Keratinocyte (primary cell): ENCODE measurements around the gene BCHE. TPM values are rescaled to one million over a fixed set of nuclear protein-coding genes. Genes with fewer than 3 reads are reported as not detected.
"Not testable (repeated sequence)": the region's sequence is repeated elsewhere in the genome, so short reads cannot be mapped to it uniquely, and the experiment has no call there.

Experiments used
- DNase-seq: peaks from one replicate; pipeline ENCODE4 v3.0.0-alpha.2; 2011; ENCODE audit warnings: low read depth, missing footprints, low spot score
- FAIRE-seq: peaks from 2 replicates; lab custom pipeline; 2011; peaks lifted over from hg19 to GRCh38; lab: Jason Lieb, UNC
- H2AFZ ChIP-seq: 2 replicates; pipeline ENCODE4 v1.6.0; 2012; ENCODE audit warnings: low read length, control low read depth, inconsistent platforms; ENCODE audit not compliant: control insufficient read depth
- H3K27ac ChIP-seq: 2 replicates; pipeline ENCODE4 v1.5.1; 2011; ENCODE audit warnings: low read length; ENCODE audit not compliant: control insufficient read depth, insufficient read depth
- H3K27me3 ChIP-seq: 3 replicates; pipeline ENCODE4 v1.6.0; 2011; ENCODE audit warnings: low read length; ENCODE audit not compliant: control insufficient read depth, insufficient read depth; ENCODE audit errors: extremely low read depth
- H3K36me3 ChIP-seq, 2 experiments: 2 replicates in 1 of 2; 3 replicates in 1 of 2; pipeline ENCODE4 v1.5.1; 2011; ENCODE audit warnings: low read length in 2 of 2, mild to moderate bottlenecking in 1 of 2; ENCODE audit not compliant: control insufficient read depth in 2 of 2, insufficient read depth in 2 of 2; ENCODE audit errors: extremely low read depth in 1 of 2
- H3K4me1 ChIP-seq: 3 replicates; pipeline ENCODE4 v1.5.1; 2011; ENCODE audit warnings: low read length; ENCODE audit not compliant: control insufficient read depth, insufficient read depth; ENCODE audit errors: extremely low read depth
- H3K4me2 ChIP-seq: 3 replicates; pipeline ENCODE4 v1.6.0; 2011; ENCODE audit warnings: low read depth, low read length; ENCODE audit not compliant: control insufficient read depth, insufficient read depth; ENCODE audit errors: extremely low read depth
- H3K4me3 ChIP-seq, 3 experiments: fragments of 200-600 bp in 1 of 3; sonication (generic) in 1 of 3; 2 replicates in 2 of 3; 3 replicates in 1 of 3; pipeline ENCODE4 v1.5.1; 2011 to 2016; ENCODE audit warnings: low read length in 3 of 3, mild to moderate bottlenecking in 3 of 3, control low read depth in 2 of 3, inconsistent platforms in 1 of 3, low read depth in 1 of 3, mixed read lengths in 1 of 3, mixed run types in 1 of 3, moderate library complexity in 1 of 3; ENCODE audit not compliant: control insufficient read depth in 2 of 3, insufficient read depth in 2 of 3; ENCODE audit errors: extremely low read depth in 1 of 3
- H3K79me2 ChIP-seq: 2 replicates; pipeline ENCODE4 v1.6.0; 2012; ENCODE audit warnings: low read length; ENCODE audit not compliant: control insufficient read depth, insufficient read depth
- H3K9ac ChIP-seq: 3 replicates; pipeline ENCODE4 v1.6.0; 2011; ENCODE audit warnings: low read length; ENCODE audit not compliant: control insufficient read depth, insufficient read depth; ENCODE audit errors: extremely low read depth
- H3K9me1 ChIP-seq: 3 replicates; pipeline ENCODE4 v1.6.0; 2011; ENCODE audit warnings: low read length; ENCODE audit not compliant: control insufficient read depth, insufficient read depth; ENCODE audit errors: extremely low read depth
- H3K9me3 ChIP-seq: 2 replicates; pipeline ENCODE4 v1.5.1; 2012; ENCODE audit warnings: low read depth, low read length; ENCODE audit not compliant: control insufficient read depth
- H4K20me1 ChIP-seq: 3 replicates; pipeline ENCODE4 v1.6.0; 2011; ENCODE audit warnings: low read length; ENCODE audit not compliant: control insufficient read depth, insufficient read depth; ENCODE audit errors: extremely low read depth
- CTCF ChIP-seq, 3 experiments: IDR thresholded peaks in 1 of 3; conservative IDR thresholded peaks in 1 of 3; optimal IDR thresholded peaks in 1 of 3; 2 replicates in 2 of 3; 3 replicates in 1 of 3; pipeline versions ENCODE3 to v1.5.1; 2011; ENCODE audit warnings: low read length in 3 of 3, mild to moderate bottlenecking in 3 of 3, moderate library complexity in 2 of 3, control low read depth in 1 of 3, inconsistent platforms in 1 of 3; ENCODE audit not compliant: insufficient read depth in 2 of 3; ENCODE audit errors: extremely low read depth in 1 of 3
- EZH2 ChIP-seq: IDR thresholded peaks from one replicate; pipeline ENCODE4 v1.6.1; 2012; ENCODE audit warnings: inconsistent platforms, mild to moderate bottlenecking, low read length, moderate library complexity
- dilution Hi-C: fragments of 300-500 bp; cut with MboI; formaldehyde crosslinking; loops from one replicate; pipeline ENCODE4 v1.7.0; 2020; ENCODE audit warnings: low sequenced_read_pairs; ENCODE audit not compliant: extremely low pct_ligation_motif_present
- polyA plus RNA-seq, 5 experiments: library from polyadenylated mRNA; depleted of rRNA in 3 of 5; stranded (reverse) in 3 of 5; stranded (forward) in 1 of 5; unstranded in 1 of 5; fragments of >200 nt; gene quantifications; 1 replicate in 1 of 5; 2 replicates in 3 of 5; 3 replicates in 1 of 5; pipeline versions ENCODE4 v1.2.1 to v1.2.3, GENCODE V29; 2011 to 2012; ENCODE audit warnings: missing spikeins in 2 of 5, low read depth in 1 of 5, low replicate concordance in 1 of 5

Gene BCHE
- polyA plus RNA-seq, 1 donor (not counting 4 experiments of a cell fraction or from before 2014, with no cell fraction given) = 2.0 TPM

GRCh38 chr3:165814380-165814779, 22.8 kb downstream of the BCHE start:
- Histone ChIP-seq H4K20me1 (no peaks in the 10 kb centered on the region), H3K79me2 (no peaks in the 10 kb centered on the region), H3K4me2 (no peak overlapping the region), H3K9me1 (no peaks in the 10 kb centered on the region), H3K27ac (no peak overlapping the region), H3K9me3 (no peaks in the 10 kb centered on the region), H3K9ac (no peak overlapping the region), H2AFZ (no peak overlapping the region), H3K4me1 (no peaks in the 10 kb centered on the region), H3K4me3 (no peak overlapping the region), H3K27me3 (no peaks in the 10 kb centered on the region), H3K36me3 (no peaks in the 10 kb centered on the region)
- no peak for TF ChIP-seq CTCF (optimal IDR thresholded peaks at IDR 0.05 in 1 of 3, IDR thresholded peaks at IDR 0.05 in 1 of 3, conservative IDR thresholded peaks at IDR 0.05 in 1 of 3; ENCODE audit: extremely low read depth in 1 of 3, insufficient read depth in 2 of 3, low read length in 3 of 3)
- peak; percentile 71 for FAIRE-seq
- no peak for DNase-seq
- dilution Hi-C loops = no loop called here

GRCh38 chr3:165807937-165808336, 29.3 kb downstream of the BCHE start:
- H2AFZ ChIP-seq, dilution Hi-C loops: not testable (repeated sequence)

GRCh38 chr3:165805946-165806561, 31.2 kb downstream of the BCHE start:
- Histone ChIP-seq H2AFZ (peak overlapping the region; percentile 97), H3K4me3 (peak overlapping the region in 2 of 3 experiments; percentile 62 to 79), H3K4me2 (peak overlapping the region; percentile 79)

More at GRCh38 chr3:165807937-165808336, 29.3 kb downstream of the BCHE start:
- H3K79me2 ChIP-seq, H3K4me3 ChIP-seq, H3K9me3 ChIP-seq, H3K4me1 ChIP-seq, H3K4me2 ChIP-seq, H3K36me3 ChIP-seq, H3K27me3 ChIP-seq, H3K9me1 ChIP-seq, H3K27ac ChIP-seq, H3K9ac ChIP-seq, FAIRE-seq, H4K20me1 ChIP-seq, DNase-seq: not testable (repeated sequence)

More at GRCh38 chr3:165805946-165806561, 31.2 kb downstream of the BCHE start:
- H3K79me2 ChIP-seq = no peaks in the 10 kb centered on the region
- no peaks in the 10 kb centered on the region for H3K36me3 ChIP-seq
- DNase-seq = no peak
- H3K27me3 ChIP-seq = no peaks in the 10 kb centered on the region
- dilution Hi-C loops = no loop called here
- no peaks in the 10 kb centered on the region for H3K9me1 ChIP-seq
- peak; percentile 61 for FAIRE-seq
- TF ChIP-seq CTCF (optimal IDR thresholded peaks at IDR 0.05 in 1 of 3, IDR thresholded peaks at IDR 0.05 in 1 of 3, conservative IDR thresholded peaks at IDR 0.05 in 1 of 3; ENCODE audit: extremely low read depth in 1 of 3, insufficient read depth in 2 of 3, low read length in 3 of 3) (no peak), EZH2 (no peak)
- H4K20me1 ChIP-seq = no peaks in the 10 kb centered on the region
- H3K9ac ChIP-seq = peak overlapping the region; percentile 62
- no peaks in the 10 kb centered on the region for H3K9me3 ChIP-seq
- peaks cover 5% of the 10 kb centered on the region for H3K4me1 ChIP-seq
- peak overlapping the region; percentile 33 for H3K27ac ChIP-seq
